Measurements from ENCODE around the gene APBB2.
"Not testable (repeated sequence)": the region's sequence is repeated elsewhere in the genome, so short reads cannot be mapped to it uniquely, and the experiment has no call there.

The APBB2 gene

DNA sequence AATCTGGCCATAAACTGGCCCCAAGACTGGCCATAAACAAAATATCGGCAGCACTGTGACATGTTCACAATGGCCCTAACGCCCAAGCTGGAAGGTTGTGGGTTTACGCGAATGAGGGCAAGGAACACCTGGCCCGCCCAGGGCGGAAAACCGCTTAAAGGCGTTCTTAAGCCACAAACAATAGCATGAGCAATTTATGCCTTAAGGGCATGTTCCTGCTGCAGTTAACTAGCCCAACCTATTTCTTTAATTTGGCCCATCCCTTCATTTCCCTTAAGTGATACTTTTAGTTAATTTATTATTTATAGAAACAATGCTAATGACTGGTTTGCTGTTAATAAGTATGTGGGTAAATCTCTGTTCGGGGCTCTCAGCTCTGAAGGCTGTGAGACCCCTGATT is 154.9 kb downstream of the APBB2 start:
- DNase-seq = not testable (repeated sequence)

DNA sequence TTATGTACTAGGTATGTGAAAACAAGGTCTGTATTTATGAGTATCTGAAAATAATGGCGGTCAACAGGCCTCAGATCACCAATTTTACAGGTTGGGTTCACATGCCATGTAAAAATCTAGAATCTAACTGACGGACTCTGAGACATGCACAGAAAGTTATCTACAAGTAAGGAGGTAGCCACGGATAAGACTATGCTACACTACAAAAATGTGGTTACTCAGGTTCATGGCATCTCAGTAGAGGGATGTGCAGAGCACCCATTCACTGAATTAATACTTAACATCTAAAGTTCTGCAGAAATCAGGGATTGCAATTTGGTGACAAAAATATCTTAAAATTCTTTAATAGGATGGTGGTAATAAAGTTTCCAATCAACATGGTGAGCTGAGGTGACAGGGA is 155.9 kb downstream of the APBB2 start:
- no peak for DNase-seq

DNA sequence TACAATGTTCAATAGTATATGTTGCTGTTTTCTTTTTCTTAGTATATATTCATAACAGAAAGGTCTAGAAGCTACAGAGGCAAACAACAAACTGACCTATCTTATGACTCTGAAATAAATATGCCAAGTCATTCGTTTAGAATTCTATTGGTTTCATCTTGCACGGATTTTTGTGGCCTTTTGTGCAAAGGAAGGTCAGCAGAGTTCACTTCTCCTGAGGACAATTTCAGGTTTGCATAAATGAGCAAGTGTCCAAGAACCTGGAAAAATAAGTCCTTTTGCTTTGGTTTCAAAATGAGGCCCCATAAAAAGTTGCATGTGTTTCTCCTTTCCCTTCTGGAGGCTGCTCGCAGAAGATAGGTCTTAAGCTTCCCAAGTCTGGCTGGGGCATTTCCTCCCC is 156.9 kb downstream of the APBB2 start:
- no peak for DNase-seq

DNA sequence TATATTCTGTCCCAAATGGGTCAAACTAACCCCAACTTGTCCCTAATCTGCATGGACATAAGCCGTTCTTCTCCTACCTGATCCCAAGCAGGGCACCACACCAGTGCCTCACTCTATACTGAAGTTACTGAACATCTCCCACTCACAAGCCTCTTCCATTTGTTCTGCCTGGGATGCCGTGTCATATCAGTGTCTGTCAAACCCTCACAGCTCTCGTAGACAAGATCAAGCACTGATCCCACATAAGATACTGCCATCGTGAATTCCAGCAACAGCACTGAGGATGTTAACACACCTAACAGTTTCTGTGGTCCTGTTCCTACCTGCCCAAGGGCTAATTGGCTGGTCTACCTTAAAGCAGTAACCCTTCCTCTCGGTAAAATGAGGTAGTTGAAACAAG is 162.1 kb downstream of the APBB2 start:
- no peak for DNase-seq

- no peak for DNase-seq
Measured at GRCh38 chr4:41050880-41051775, 163.2 kb downstream of the APBB2 start.

DNA sequence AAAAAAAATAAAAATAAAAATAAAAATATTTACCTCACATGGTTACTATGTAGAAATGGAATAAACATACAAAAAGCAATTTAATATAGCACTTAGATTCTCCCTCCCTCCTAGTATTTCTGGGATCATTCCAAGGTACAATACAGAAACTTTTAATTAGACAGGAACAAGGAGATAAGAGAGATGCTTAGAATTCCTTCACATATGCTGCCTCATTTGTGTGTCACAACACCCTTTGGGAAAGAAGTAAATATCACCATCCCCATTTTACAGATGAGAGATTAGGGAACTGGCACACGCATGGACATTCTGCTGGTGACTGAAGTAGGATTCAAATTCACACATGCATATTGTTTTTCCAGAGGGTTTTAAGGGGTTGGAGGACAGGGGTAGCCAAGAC is 164.2 kb downstream of the APBB2 start:
- no peak for DNase-seq

GRCh38 chr4:41049176-41049575 is 165.2 kb downstream of the APBB2 start:
- DNase-seq = not testable (repeated sequence)

DNA sequence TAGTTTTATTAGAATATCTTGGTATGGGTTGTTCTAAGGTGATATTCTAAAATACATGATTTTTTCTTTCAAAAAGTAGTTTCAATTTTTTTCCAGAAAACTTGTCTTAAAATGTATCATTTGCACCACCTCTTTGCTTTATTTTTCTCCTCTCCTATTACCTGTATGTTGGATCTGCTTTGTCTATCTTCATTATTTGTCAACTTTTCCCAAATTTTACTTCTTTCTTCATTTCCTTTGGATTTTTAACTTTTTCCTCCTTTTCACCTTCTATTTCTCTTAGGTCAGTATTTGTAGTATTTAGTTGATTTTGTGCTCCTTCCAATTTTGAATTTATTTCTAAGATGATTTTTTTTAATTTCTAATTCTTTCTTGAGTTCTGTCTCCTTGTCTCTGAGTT is 169.6 kb downstream of the APBB2 start:
- no peak for DNase-seq

DNA sequence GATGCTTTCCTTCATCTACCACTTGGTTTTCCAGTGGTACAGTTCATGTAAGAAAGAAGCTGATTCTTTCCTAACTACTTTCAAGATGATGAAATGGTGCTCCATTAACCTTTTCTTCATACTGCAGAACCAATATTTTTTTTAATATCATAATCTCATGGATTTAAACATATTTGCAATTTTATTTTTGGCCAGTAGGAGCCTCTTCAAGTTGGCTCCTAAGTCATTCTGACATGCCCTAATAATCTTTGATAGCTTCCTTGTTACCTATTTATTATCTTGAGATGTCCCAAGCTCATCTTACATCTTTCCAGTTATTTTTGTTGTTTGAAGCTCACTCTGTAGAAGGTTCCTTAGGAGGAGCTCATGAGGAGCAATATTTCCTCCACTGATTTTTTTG is 170.2 kb downstream of the APBB2 start:
- DNase-seq = no peak

GRCh38 chr4:41043465-41043864 is 170.9 kb downstream of the APBB2 start:
- DNase-seq = no peak

GRCh38 chr4:41041551-41041950 is 172.8 kb downstream of the APBB2 start:
- no peak for DNase-seq

- no peak for DNase-seq
Measured at GRCh38 chr4:41039317-41039716, 175.0 kb downstream of the APBB2 start.

GRCh38 chr4:41038304-41038703 is 176.0 kb downstream of the APBB2 start:
- DNase-seq = no peak

DNA sequence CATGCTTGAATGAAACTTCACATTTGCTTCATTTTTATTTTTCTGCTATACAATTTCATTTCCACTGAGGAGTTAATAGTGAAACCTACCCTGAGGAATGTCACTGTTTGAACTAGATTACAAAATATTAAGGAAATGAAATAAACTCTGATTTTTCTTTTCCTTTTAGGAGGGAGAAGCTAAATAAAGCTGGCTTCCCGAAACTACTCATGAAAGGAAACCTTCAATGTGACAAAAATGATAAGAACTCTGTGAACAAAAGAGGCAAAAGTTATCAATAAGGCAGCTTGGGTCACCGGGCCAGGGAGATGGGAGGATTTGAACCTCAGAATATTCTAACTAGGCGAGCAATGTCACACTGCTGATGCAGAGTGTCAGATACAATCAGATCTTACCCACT is 185.2 kb downstream of the APBB2 start:
- DNase-seq = no peak

DNA sequence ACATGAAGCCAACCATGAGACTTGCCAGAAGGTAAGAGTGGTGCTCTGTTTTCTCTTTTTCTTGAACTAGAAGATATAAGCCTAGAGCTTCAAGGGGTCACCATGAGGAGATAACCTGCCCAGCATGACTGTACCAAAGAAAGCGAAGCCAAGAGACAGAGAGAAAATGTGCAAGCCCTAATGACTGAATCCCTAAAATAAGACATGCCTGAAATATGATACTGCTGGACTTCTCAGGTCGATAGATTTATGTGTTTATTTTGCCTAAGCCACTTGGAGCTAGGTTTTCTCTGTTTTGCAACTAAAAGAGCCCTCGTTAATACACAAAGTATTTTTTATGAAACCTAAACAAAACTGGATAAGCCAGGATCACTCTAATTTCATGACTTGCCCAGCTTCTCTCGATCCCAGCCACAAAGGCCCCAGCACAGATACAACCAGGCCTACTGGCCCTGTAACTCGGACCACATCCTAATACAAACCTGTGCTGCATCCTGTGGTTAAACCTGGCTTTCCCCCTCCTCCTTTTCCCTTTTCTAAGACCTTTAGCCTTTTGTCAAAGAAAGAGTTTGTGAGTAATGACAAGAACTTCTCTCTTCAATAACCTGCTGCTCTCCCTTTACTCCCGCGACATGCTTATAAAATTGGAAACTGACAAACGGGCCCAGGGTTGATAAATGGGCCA is 185.8 kb downstream of the APBB2 start:
- no peak for DNase-seq

DNA sequence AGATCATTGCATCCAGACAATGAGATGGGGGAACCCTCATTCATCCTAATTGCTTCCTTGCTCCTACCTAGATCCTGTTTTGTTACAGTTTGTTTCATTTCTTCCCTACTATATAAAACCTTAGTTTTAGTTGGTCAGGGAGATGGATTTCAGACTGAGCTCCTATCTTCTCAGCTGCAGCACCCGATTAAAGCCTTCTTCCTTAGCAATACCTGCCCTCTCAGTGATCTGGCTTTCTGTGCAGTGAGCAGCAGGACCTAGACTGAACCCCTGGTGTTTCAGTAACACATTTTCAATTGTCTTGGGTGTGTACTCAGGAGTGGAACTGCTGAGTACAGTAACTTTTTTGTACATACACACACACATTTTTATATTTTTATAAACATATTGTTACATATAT is 187.4 kb downstream of the APBB2 start:
- DNase-seq = no peak

- DNase-seq = no peak
Measured at GRCh38 chr4:41025824-41026223, 188.5 kb downstream of the APBB2 start.

DNA sequence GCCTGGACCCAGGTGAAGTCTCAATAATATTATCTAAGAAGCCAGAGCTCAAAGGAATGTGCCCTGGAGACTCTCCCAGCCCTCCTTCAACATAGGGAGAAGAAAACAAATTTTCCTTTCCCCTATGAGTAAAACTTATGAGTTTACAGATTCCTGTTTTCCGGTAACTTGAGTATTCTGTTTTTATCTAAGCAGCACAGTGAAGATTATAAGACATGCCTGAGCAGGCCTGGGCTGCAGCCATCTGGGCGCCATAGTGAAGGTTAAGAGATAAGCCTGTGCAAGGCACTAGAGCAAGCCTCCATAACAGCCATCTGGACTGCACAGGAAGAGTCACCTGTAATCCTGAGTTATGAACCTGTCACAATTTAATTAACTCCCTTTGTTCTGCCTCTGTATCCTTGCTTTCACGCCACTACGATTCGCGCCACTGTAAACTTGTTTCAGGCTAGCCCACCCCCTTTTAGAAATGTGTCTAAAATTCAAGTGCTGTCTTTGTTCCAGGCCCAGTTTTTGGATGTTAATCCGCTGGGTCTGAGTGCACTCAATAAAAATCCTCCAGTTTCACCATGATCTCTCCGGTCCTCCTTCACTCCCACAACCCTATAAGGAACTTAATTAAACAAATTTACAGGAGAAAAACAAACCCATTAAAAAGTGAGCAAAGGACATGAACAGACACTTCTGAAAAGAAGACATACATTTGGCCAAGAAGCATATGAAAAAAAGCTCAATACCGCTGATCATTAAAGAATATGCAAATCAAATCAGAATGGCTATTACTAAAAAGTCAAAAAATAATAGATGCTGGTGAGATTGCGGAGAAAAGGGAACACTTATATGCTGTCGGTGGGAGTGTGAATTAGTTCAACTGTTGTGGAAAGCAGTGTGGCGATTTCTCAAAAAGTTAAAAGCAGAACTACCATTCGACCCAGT is 189.5 kb downstream of the APBB2 start:
- no peak for DNase-seq

DNA sequence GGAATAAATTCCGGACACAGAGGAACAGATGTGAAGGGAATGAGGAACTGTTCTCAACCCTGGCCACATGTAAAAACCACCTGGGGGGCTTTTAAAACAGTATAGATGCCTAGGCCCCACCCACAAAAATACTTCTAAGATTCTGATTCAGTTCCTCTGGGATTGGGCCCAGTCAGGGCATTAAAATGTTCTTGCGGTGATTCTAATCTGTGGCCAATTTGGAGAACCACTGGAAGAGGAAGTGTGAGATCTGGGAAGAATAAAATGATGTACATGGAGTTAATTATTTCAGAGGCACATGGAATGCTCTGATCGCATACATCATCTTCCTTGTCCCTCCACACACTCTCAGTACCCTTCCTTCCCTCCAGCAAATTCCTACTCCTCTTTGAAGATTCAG is 192.2 kb downstream of the APBB2 start:
- DNase-seq = no peak

DNA sequence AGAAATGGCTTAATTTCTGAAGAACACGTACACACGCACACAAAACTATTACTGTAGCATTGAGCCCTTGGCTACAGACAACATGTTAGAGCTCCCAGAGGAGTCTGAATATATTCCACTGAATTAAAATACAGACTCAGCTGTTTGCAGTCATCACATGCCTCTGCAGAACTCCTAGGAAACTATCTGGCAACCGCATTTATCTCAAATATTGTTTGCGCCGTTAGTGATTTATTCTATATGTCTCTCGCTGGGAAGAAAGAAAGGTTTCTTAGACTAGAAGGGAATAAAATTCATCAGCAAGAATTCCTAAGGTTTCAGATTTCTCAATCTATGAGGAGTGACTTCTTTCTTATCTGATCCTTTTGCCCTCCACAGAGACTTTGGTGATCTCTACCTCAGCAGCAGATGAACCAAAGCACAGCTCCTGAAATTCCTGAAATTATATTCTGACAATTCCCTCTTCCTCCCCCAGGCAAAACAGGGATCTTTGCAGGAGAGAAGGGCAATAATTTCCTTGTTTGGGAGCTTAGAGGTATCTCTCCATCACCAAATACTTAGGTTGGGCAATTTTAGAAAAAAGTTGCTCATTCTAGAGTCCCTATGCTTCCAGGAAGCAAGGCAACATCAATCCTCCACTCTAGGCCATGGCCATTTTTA is 199.2 kb downstream of the APBB2 start:
- no peak for DNase-seq

GRCh38 chr4:41014158-41014557 is 200.2 kb downstream of the APBB2 start:
- DNase-seq = no peak

DNA sequence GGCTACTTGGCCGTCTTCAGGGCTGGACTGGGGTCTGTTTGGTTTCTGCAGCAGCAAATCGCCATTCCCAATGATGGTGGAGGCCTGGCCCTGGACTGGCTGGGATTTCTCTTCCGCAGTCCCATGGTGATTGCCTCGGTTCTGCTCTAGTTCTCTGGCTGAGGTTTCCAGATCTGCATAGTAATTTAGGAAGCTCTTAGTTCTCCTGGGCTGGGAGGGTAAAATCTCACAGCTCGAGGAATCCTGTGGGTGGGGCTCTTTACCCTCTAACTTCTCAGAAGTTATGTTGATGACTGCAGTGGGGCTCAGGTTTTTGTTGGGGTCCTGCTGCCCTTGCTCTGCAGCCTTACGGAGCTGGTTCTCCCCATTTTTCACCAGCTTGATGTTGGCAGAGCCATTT is 200.6 kb downstream of the APBB2 start:
- DNase-seq = no peak

- DNase-seq = no peak
Measured at GRCh38 chr4:41012911-41013310, 201.4 kb downstream of the APBB2 start.
